NCI-H1436 (cell line): ENCODE data around the gene DDX3X.
"Not testable (repeated sequence)": the region's sequence is repeated elsewhere in the genome, so short reads cannot be mapped to it uniquely, and the experiment has no call there.

Experiments
- DNase-seq: peaks from one replicate; lab custom pipeline; 2025; lab: John Stamatoyannopoulos, UW

DDX3X gene

GRCh38 chrX:41333744-41334362, at the start of gene DDX3X:
Gene DDX3X (plus strand): TSS chrX:41334162. CDS start chrX:41334253, 91 bp downstream.
- peak; percentile 78 for DNase-seq

- not testable (repeated sequence) for DNase-seq
Measured at GRCh38 chrX:41285928-41286327, 48.0 kb upstream of the DDX3X start.

- no peak for DNase-seq
Measured at GRCh38 chrX:41288641-41289040, 45.3 kb upstream of the DDX3X start.

- no peak for DNase-seq
Measured at GRCh38 chrX:41289095-41289494, 44.9 kb upstream of the DDX3X start.

- DNase-seq = no peak
Measured at GRCh38 chrX:41291309-41291708, 42.7 kb upstream of the DDX3X start.

GRCh38 chrX:41293269-41293668, 40.7 kb upstream of the DDX3X start:
- no peak for DNase-seq

GRCh38 chrX:41300758-41301437, 33.1 kb upstream of the DDX3X start:
- no peak for DNase-seq

- no peak for DNase-seq
Measured at GRCh38 chrX:41301438-41301824, 32.5 kb upstream of the DDX3X start.

- DNase-seq = no peak
Measured at GRCh38 chrX:41302370-41302769, 31.6 kb upstream of the DDX3X start.

GRCh38 chrX:41303013-41303412, 30.9 kb upstream of the DDX3X start:
- DNase-seq = no peak

- no peak for DNase-seq
Measured at GRCh38 chrX:41304178-41304577, 29.8 kb upstream of the DDX3X start.

GRCh38 chrX:41308884-41309647, 24.9 kb upstream of the DDX3X start:
- DNase-seq = no peak

- DNase-seq = no peak
Measured at GRCh38 chrX:41312786-41313185, 21.2 kb upstream of the DDX3X start.

- DNase-seq = no peak
Measured at GRCh38 chrX:41313419-41313818, 20.5 kb upstream of the DDX3X start.

- no peak for DNase-seq
Measured at GRCh38 chrX:41314204-41314603, 19.8 kb upstream of the DDX3X start.

- DNase-seq = no peak
Measured at GRCh38 chrX:41314881-41315280, 19.1 kb upstream of the DDX3X start.

GRCh38 chrX:41316266-41316665, 17.7 kb upstream of the DDX3X start:
- DNase-seq = not testable (repeated sequence)

- DNase-seq = no peak
Measured at GRCh38 chrX:41317477-41318208, 16.3 kb upstream of the DDX3X start.

- no peak for DNase-seq
Measured at GRCh38 chrX:41320393-41320792, 13.6 kb upstream of the DDX3X start.

- DNase-seq = no peak
Measured at GRCh38 chrX:41322821-41323603, 10.9 kb upstream of the DDX3X start.

- DNase-seq = no peak
Measured at GRCh38 chrX:41326431-41326830, 7.5 kb upstream of the DDX3X start.

GRCh38 chrX:41327341-41327740, 6.6 kb upstream of the DDX3X start:
- no peak for DNase-seq
